Caco-2 (cell line): ENCODE results near the gene ADNP2. TPM values are rescaled to one million over a fixed set of nuclear protein-coding genes. Genes with fewer than 3 reads are reported as not detected.

Experiments
- BruUV-seq: library from RNA; stranded (reverse); fragments of 400-500 nt; replicated peaks from 2 replicates; lab custom pipeline; 2021; lab: Mats Ljungman, UMichigan
- CTCF ChIA-PET: fragments of 300-600 bp; sonication (Branson Sonifier 250); formaldehyde crosslinking; loops from one replicate; lab custom pipeline; 2022; ENCODE audit warnings: antibody characterized with exemption; lab: Charles Lee
- POLR2A ChIA-PET: fragments of 300-600 bp; sonication (Branson Sonifier 250); formaldehyde crosslinking; loops from one replicate; lab custom pipeline; 2022; ENCODE audit warnings: antibody characterized with exemption; lab: Charles Lee
- DNase-seq, 2 experiments: peaks; one replicate each; pipeline versions ENCODE4 v3.0.0 to v3.0.0-alpha.2; 2020 to 2022
- H3K27me3 ChIP-seq: replicated peaks from 2 replicates; pipeline ENCODE4 v1.6.0; 2011; ENCODE audit warnings: low read length; ENCODE audit not compliant: control insufficient read depth, insufficient read depth
- H3K36me3 ChIP-seq: 2 replicates; pipeline ENCODE4 v1.5.1; 2011; ENCODE audit warnings: low read length; ENCODE audit not compliant: control insufficient read depth, insufficient read depth
- H3K4me1 ChIP-seq: fragments of 250-450 bp; sonication (Bioruptor Pico); 2 replicates; pipeline ENCODE4 v1.5.1; 2020; ENCODE audit warnings: mild to moderate bottlenecking
- H3K4me3 ChIP-seq: 2 replicates; pipeline ENCODE4 v1.5.1; 2011; ENCODE audit warnings: low read depth, mild to moderate bottlenecking, control low read depth, low read length
- H3K9me3 ChIP-seq: fragments of 250-450 bp; sonication (Bioruptor Pico); 2 replicates; pipeline ENCODE4 v1.5.1; 2020; ENCODE audit warnings: mild to moderate bottlenecking, moderate library complexity
- H3K27ac Mint-ChIP-seq: one replicate; pipeline ENCODE4 v1.8.0; 2022; ENCODE audit warnings: mixed read lengths; ENCODE audit not compliant: unreplicated experiment
- H3K27me3 Mint-ChIP-seq: one replicate; pipeline ENCODE4 v1.8.0; 2022; ENCODE audit warnings: mixed read lengths; ENCODE audit not compliant: insufficient read depth, unreplicated experiment
- H3K36me3 Mint-ChIP-seq: one replicate; pipeline ENCODE4 v1.8.0; 2022; ENCODE audit warnings: mild to moderate bottlenecking, mixed read lengths; ENCODE audit not compliant: insufficient read depth, unreplicated experiment
- H3K4me1 Mint-ChIP-seq: one replicate; pipeline ENCODE4 v1.8.0; 2022; ENCODE audit warnings: low read depth, mixed read lengths; ENCODE audit not compliant: unreplicated experiment
- H3K4me3 Mint-ChIP-seq: one replicate; pipeline ENCODE4 v1.8.0; 2022; ENCODE audit warnings: mild to moderate bottlenecking, moderate library complexity, mixed read lengths; ENCODE audit not compliant: unreplicated experiment
- H3K9me3 Mint-ChIP-seq: one replicate; pipeline ENCODE4 v1.8.0; 2022; ENCODE audit warnings: mixed read lengths; ENCODE audit not compliant: unreplicated experiment
- CTCF ChIP-seq, 2 experiments: fragments of 200-600 bp in 1 of 2; IDR thresholded peaks; 1 replicate in 1 of 2; 2 replicates in 1 of 2; pipeline versions ENCODE4 v1.5.1 to v1.8.0; 2011 to 2022; ENCODE audit warnings: antibody characterized with exemption in 1 of 2, control low read depth in 1 of 2, inconsistent platforms in 1 of 2, low read depth in 1 of 2, low read length in 1 of 2, mild to moderate bottlenecking in 1 of 2, moderate library complexity in 1 of 2; ENCODE audit not compliant: insufficient read depth in 1 of 2, severe bottlenecking in 1 of 2, unreplicated experiment in 1 of 2
- intact Hi-C: fragments of 100-400 bp; cut with micrococcal nuclease; formaldehyde crosslinking; loops from one replicate; pipeline ENCODE4 v1.10.0; 2022; ENCODE audit not compliant: unreplicated experiment
- total RNA-seq: library from RNA; stranded (reverse); gene quantifications from 2 replicates; pipeline ENCODE4 v1.2.3, GENCODE V29; 2022

The ADNP2 gene
- total RNA-seq, 1 experiment from 2014 or later, result 22.1 TPM

- Mint-ChIP-seq H3K36me3 (no peaks in the 10 kb centered on the region), H3K9me3 (no peaks in the 10 kb centered on the region), H3K4me1 (no peaks in the 10 kb centered on the region), H3K4me3 (no peak overlapping the region), H3K27ac (no peak overlapping the region), H3K27me3 (no peaks in the 10 kb centered on the region)
- POLR2A ChIA-PET, result no interaction called here
- Histone ChIP-seq H3K27me3 (no peaks in the 10 kb centered on the region), H3K4me3 (no peak overlapping the region), H3K9me3 (no peaks in the 10 kb centered on the region), H3K4me1 (no peaks in the 10 kb centered on the region), H3K36me3 (no peaks in the 10 kb centered on the region)
- no TSS peak for BruUV-seq
- intact Hi-C loops, result no loop called here
- TF ChIP-seq CTCF (IDR thresholded peaks at IDR 0.05; ENCODE audit: insufficient read depth in 1 of 2, low read depth in 1 of 2, low read length in 1 of 2, severe bottlenecking in 1 of 2, unreplicated experiment in 1 of 2), result no peak
- CTCF ChIA-PET, result no interaction called here
- no peak for DNase-seq
These were observed 43.4 kb upstream of the ADNP2 start for GRCh38 chr18:80065705-80066104.

- H3K27ac Mint-ChIP-seq, result no peak overlapping the region
- no peaks in the 10 kb centered on the region for H3K4me1 Mint-ChIP-seq
- TF ChIP-seq CTCF (IDR thresholded peaks at IDR 0.05; ENCODE audit: insufficient read depth in 1 of 2, low read depth in 1 of 2, low read length in 1 of 2, severe bottlenecking in 1 of 2, unreplicated experiment in 1 of 2), result no peak
- no peaks in the 10 kb centered on the region for H3K4me1 ChIP-seq
- POLR2A ChIA-PET, result no interaction called here
- H3K36me3 Mint-ChIP-seq, result no peaks in the 10 kb centered on the region
- BruUV-seq, result no TSS peak
- no peak overlapping the region for H3K4me3 Mint-ChIP-seq
- intact Hi-C loops, result no loop called here
- H3K9me3 ChIP-seq, result no peaks in the 10 kb centered on the region
- no peaks in the 10 kb centered on the region for H3K9me3 Mint-ChIP-seq
- no peaks in the 10 kb centered on the region for H3K27me3 ChIP-seq
- no peaks in the 10 kb centered on the region for H3K27me3 Mint-ChIP-seq
- DNase-seq, result no peak
- CTCF ChIA-PET, result no interaction called here
- no peak overlapping the region for H3K4me3 ChIP-seq
- H3K36me3 ChIP-seq, result no peaks in the 10 kb centered on the region
These were observed 41.7 kb upstream of the ADNP2 start for GRCh38 chr18:80067321-80067720.

GRCh38 chr18:80067897-80068296 is 41.2 kb upstream of the ADNP2 start:
- no peaks in the 10 kb centered on the region for H3K27me3 Mint-ChIP-seq
- H3K9me3 Mint-ChIP-seq, result no peaks in the 10 kb centered on the region
- no peaks in the 10 kb centered on the region for H3K36me3 Mint-ChIP-seq
- no peak for TF ChIP-seq CTCF (IDR thresholded peaks at IDR 0.05; ENCODE audit: insufficient read depth in 1 of 2, low read depth in 1 of 2, low read length in 1 of 2, severe bottlenecking in 1 of 2, unreplicated experiment in 1 of 2)
- Histone ChIP-seq H3K4me3 (no peak overlapping the region), H3K36me3 (no peaks in the 10 kb centered on the region), H3K9me3 (no peaks in the 10 kb centered on the region), H3K4me1 (no peaks in the 10 kb centered on the region), H3K27me3 (no peaks in the 10 kb centered on the region)
- ChIA-PET POLR2A (no interaction called here), CTCF (no interaction called here)
- H3K27ac Mint-ChIP-seq, result no peak overlapping the region
- no TSS peak for BruUV-seq
- intact Hi-C loops, result no loop called here
- H3K4me1 Mint-ChIP-seq, result no peaks in the 10 kb centered on the region
- no peak overlapping the region for H3K4me3 Mint-ChIP-seq
- DNase-seq, result no peak
